Sciatic nerve (tissue), 2 donors: ENCODE measurements around the gene CNIH3. TPM values are rescaled to one million over a fixed set of nuclear protein-coding genes. Genes with fewer than 3 reads are reported as not detected.
A peak's percentile ranks its signal among the peaks of the same experiment; 100 is the strongest.

Source experiments
- ATAC-seq: fragments of 200-7000 bp; cut with Tn5 transposase; one replicate; pipeline ENCODE4 v1.9.1; 2020; ENCODE audit warnings: mild to moderate bottlenecking, moderate library complexity
- DNase-seq: peaks from one replicate; pipeline ENCODE4 v3.0.0-alpha.2; 2020; ENCODE audit warnings: low spot score
- intact Hi-C: fragments of 100-400 bp; cut with DNase I; formaldehyde crosslinking; loops from one replicate; pipeline ENCODE4 v1.14.2; 2022
- total RNA-seq: library from RNA; stranded (reverse); fragmentation: NEBNext Ultra II Directional; extraction: Animal tissue kit (Norgen Biotek cat#: 25700); gene quantifications from one replicate; pipeline ENCODE4 v1.2.1, GENCODE V29; 2021
- donor health status: DM: no; HTN: no; CAD: no.
- donor health status: DM: no; HTN: no; CAD: no.

CNIH3 gene
- total RNA-seq, 1 donor from 2014 or later, result 6.7 TPM

DNA sequence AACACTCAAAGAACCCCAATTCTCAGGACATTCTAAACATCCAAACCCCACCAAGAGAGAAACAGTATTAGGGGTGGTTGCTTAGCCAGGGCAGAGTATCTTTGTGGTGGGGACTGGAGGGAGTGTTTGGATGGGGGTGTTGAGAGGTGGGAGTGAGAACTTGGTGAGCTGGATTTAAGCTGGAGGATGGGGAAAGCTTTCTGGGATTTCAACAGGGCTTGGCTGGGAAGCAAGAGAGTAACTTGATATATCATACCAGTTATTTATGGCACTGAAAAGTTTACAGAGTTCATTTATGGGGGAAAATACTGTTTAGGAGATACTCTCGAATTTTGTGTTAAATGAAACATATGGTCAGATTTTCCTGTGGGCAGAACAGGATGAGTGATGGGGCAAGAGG is 6.8 kb upstream of the CNIH3 start:
- DNase-seq (no peak), ATAC-seq (no peak)
- intact Hi-C loops, result loop anchor here (5.0 kb wide), 1 partner anchor 377 kb away; no protein-coding TSS in a partner anchor

DNA sequence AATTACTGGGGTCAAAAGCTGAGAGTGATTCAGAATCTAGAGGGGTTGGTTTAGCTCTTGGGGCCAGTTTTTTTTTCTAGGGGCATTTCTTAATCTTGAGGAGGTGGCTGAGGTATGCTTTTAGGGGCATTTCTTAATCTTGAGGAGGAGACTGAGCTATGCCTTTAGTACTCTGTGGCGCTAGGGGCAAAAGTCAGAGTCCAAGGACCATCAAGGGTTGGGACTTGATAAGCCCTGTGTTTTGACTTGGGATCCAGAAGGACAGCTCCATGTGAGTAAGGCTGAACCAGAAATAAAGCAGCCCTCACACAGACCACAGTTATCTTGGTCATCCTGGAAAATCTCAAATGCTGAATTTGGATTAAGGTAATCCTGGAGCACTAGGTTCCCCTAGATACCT is 3.9 kb upstream of the CNIH3 start:
- DNase-seq, result no peak
- intact Hi-C loops, result no loop called here
- no peak for ATAC-seq

DNA sequence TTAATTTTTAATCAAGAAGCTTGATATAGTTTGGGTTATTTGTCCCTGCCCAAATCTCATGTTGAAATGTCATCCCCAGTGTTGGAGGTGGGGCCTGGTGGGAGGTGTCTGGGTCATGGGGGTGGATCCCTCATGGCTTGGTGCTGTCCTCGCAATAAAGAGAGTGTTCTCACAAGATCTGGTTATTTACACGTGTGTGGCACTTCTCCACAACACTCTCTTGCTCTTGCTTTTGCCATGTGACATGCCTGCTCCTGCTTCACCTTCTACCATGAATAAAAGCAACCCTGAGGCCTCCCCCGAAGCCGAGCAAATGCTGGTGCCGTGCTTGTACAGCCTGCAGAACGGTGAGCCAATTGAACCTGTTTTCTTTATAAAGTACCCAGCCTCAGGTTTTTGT is 2.6 kb upstream of the CNIH3 start:
- DNase-seq (no peak), ATAC-seq (no peak)
- intact Hi-C loops, result no loop called here

DNA sequence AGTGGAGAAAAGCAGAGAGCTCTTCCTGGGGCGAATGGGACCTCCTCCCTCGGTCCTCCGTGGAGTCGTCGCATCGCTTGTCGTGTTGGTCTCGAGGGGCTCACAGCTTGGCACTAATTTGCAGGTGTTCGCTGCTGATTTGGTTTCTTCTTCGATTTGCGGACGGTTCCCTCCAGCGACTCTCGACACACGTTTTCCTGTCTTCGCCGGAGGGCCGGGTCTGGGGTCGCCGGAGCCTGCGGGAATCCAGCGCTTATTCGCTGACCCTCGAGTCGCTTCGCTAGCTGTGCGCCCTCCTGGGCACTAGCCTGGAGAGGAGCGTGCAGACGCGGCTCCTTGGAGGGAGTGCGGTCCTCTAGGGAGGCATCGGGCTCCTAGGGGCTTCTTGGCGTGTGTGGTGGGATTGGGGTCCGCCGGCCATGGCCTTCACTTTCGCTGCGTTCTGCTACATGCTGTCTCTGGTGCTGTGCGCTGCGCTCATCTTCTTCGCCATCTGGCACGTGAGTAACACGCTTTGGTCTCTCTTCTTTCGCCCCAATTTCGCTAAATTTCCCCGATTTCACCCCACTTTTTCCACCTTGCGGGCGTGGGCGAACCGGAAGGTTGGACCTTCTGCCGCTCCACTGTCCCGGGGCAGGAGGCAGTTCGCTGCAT is 766 bp downstream of the CNIH3 start:
- intact Hi-C loops, result no loop called here

DNA sequence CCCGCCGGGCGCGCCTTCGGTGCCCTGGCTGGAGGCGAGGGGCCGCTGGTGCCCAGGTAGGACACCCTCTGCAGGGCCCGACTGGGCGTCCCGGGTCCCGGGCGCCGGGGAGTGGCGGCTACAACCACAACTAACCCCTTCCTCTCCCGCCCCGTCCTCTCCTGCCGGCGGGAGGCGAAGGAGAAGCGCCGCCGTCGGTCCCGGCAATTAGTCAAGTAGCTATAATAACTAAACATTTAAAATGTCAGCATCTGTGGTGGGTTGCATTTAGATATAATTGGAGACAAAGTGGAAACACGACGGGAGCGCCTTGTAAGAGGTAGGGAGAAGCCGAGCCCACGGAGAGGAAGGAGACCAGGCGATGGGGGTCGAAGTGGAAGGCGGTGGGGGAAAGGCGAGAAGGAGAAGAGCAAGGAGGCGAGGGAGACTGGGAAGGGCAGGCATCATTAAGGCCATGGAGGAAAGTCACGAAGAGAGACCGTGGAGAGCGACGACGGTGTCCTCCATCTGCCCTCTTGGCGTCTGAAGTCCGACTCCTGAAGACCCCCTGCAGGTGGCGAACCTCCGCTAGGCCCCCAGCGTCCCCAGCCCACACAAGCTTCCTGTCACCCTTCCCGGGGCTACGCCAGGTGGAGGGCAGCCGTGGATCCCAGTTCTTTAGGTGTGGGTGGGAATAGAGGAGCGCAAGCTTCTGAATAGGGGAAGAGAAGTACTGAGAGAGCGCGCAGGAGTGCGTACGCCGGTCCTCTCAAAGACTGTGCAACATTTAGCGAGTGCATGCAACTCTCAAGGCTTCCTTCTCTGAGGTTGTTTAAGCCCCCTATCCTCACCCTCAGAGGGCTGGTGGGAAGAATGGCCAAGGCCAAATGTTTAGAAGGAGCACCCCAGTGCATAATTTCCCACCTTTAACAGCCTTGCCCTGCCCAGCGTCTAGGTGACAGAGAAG is 1.6 kb downstream of the CNIH3 start:
- DNase-seq (no peak), ATAC-seq (no peak)
- intact Hi-C loops, result no loop called here

More for the DNA sequence above, 766 bp downstream of the CNIH3 start:
- DNase-seq (no peak), ATAC-seq (no peak)

DNA sequence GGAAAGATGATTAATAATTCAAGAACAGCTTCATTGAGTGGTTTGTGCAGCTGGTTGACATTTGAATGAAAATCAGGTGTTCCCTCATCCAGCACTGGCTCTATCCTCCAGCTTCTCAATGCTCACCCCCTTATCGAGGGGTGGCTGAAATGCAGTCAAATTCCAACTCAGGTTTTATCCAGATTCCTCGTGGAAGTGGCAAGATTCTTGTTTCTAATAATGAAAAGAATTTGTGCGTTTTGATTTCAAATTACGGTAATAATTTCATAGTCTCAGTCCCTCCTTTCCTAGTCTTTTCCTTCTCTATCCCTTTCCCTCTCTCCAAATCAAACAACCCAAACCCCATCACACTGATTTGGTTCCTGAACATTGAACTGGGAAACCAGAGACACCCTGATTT is 3.1 kb downstream of the CNIH3 start:
- intact Hi-C loops, result no loop called here
- ATAC-seq, result no peak
- no peak for DNase-seq

DNA sequence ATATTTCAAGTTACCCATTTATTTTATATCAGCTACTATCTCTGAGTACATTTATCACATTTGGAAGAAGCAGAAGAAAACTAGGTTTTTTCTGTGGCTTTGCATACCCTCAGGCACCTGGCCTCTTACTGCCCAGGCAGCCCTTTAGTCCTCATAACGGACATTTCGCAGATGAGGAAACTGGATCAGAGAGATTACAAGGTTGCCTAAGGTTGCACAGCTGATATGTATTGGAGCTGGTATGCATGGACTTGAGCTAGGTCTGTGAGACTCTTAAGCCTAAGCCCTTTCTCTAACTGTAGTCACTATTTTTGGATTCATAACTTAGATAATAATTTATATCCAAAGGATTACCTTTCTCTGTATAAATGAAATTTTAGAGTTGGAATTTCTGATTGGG is 4.0 kb downstream of the CNIH3 start:
- ATAC-seq (no peak), DNase-seq (no peak)
- intact Hi-C loops, result no loop called here

DNA sequence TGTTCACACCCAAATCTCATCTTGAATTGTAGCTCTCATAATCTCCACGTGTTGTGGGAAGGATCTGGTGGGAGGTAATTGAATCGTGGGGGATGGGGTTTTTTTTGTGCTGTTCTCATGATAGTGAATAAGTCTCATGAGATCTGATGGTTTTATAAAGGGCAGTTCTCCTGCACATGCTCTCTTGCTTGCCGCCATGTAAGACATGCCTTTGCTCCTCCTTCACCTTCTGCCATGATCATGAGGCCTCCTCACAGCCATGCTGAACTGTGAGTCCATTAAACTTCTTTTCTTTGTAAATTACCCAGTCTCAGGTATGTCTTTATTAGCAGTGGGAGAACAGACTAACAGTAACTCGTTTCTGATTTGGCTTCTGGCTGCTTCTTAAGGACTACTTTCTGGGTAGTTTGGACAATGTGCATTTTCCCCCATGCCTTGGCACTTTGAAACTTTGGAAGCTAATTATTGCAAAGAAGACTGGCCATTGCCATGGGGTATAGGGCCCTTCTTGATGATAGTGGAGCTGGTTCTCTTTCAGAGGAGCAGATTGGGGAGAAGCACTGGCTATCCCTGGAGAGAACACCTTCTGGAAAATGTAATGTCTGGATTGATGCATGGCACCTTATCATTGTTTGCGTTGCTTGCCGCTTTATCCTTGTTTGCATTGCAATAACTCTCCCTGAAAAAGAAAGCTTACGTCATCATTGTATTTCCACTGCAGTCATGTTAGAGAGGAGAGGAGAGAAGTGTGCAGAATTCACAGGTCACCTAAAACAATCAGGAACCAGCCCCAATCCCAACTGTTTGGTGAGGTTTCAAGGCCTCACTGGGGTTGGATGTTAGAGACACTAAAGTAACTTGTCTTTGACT is 5.9 kb downstream of the CNIH3 start:
- ATAC-seq, result no peak
- intact Hi-C loops, result no loop called here
- no peak for DNase-seq

DNA sequence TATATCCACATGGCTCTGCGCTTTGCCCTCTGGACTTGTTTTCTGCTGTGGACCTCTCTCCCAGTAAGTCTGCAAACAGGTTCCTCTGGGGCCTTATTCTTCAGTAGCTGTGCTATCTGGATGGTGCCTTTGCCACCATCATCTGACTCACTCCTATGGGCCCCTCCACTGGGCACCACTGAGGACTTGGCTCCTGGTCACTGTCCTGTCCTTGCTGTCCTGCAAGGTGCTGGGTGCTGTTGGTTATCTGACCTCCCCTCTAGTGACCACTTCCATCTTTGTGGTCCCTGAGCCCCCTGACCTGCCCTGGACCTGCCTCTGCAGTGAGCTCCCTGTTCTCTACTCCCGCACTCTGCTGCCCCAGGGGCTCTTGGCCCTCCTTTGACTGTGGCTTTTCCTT is 6.7 kb downstream of the CNIH3 start:
- intact Hi-C loops, result no loop called here
- no peak for DNase-seq
- ATAC-seq, result no peak

DNA sequence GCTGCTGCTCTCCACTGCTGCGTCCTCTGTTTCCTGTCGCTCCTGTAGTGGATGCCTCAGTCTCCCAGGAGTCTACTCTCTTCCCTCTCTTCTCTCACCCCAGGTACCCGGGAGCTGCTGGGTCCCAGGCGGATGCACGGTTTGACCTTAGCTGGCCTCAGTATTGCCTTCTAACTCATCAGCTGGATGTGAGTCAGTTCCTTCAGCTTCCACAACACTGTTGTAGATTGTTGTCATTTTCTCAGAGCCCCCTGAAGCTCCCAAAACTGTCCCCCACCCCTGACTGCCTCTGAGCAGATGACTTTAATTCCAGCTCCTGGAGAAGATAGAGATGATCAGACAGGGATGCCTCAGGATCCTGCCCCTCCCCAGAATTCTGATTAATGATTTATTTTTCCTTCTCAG is 7.2 kb downstream of the CNIH3 start:
- no peak for ATAC-seq
- intact Hi-C loops, result no loop called here
- DNase-seq, result no peak

DNA sequence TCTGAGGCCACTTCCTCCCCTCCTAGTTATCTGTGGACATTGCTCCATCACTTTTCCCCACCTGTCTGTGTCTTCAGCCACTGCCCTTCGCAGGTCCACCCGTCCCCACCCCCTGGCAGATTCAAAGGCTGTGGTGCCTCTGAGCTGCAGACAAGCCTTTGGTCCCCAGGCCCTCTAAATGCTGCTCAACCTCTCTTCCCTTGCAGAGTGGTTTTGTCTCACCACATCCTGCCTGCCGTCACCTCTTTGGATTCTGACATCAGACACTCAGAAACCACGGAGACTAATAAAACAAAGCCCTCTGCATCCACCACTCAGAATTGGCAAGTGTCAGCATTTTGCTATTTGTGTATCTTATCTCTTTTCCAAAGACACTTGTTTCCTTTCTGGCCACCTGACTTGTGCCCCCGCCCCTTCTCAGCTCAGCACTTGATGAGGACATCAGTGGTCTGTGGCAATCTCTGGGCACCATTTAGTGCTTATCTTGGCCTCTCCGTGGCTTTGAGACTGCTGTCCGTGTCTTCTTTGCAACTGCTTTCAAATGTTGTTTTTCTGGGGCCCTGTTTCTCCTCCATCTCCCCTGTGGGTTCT is 7.7 kb downstream of the CNIH3 start:
- DNase-seq, result no peak
- ATAC-seq, result peak; percentile 46
- intact Hi-C loops, result no loop called here

DNA sequence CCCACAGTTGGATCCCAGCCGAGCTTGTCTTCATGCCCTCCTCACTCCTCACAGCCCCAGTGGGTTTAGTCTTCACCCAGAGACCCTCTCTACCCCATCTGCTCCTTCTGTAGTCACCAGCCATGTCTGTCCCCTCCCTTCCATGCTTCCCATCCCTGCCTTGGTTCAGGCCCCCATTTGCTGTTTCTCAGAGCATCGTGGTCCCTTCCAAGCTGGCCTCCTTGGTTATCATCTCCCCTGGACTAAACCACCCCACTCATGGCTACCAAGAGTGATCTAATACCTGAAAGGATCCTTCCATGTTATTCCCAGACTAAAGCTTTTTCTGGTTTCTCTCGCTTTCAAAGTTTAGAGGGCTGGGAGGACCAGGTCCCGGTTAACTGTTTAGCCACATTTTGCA is 8.3 kb downstream of the CNIH3 start:
- intact Hi-C loops, result no loop called here
- DNase-seq, result no peak
- ATAC-seq, result no peak

DNA sequence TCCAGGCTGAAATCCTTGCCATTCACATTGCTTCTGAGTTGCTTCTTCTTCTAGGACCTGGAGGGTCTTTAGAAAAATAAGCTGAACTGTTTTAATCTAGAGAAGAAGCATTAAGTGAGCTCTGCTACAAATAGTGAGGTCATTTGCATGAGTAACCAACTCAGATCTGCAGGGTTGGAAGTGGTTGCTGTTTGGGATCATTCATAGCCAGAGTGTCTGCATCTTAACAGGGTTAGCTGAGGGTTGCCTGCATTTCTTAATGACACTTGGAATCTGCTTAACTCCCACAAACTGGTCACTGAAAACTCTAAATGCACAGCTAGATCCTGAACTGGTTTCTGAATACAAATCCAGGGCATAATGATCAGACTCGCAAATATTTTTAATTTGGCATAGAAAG is 9.9 kb downstream of the CNIH3 start:
- ATAC-seq (no peak), DNase-seq (no peak)
- intact Hi-C loops, result no loop called here

DNA sequence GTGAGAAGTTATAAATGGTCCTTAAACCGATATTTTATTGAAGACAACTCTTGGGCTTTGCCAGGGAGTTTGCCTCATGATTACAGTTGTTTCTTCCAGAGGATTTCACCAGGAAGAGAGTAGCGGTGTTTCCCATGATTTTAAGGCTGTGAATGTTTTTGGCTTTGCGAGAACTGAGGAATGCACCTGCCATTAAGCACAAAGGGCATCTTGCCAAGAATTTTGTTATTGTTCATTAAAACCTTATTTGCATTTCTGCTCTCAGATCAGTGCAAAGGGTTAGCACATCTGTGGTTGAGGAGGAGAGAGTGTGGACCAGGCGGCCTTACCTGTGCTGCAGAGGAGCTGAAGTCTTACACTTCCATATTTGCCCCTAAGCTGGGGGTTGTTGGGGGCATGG is 13.8 kb downstream of the CNIH3 start:
- DNase-seq (no peak), ATAC-seq (no peak)
- intact Hi-C loops, result no loop called here

DNA sequence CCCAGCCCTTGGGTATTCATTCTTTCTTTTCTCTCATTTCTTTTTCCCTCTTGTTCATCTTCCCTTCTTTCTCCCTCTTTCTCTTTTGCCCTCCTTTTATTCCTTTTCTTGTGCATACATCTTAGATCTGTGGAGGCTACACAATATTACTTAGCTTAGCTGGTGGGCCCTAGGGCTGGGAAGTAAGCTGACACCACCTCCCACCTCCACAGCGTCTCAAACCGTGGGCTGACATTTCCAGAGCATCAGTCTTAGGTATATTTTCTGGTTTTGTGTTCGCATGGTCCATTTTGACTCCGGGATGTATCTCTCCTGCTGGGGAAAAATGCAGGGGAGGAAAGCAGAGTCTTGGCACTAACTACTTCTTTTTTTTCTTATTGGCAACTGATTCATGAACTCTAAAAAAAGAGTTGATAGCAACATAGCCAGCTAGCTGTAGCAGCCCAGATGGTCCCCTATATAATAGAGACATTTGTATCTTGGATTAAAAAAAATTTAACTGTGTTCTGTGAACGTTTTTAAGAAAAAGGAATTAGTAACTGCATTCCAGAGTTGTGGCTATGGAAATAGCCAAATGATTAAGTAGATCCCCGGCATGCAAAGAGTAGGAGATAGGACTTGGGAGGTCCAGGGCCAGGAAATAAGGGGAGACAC is 15.5 kb downstream of the CNIH3 start:
- ATAC-seq (no peak), DNase-seq (no peak)
- intact Hi-C loops, result no loop called here

DNA sequence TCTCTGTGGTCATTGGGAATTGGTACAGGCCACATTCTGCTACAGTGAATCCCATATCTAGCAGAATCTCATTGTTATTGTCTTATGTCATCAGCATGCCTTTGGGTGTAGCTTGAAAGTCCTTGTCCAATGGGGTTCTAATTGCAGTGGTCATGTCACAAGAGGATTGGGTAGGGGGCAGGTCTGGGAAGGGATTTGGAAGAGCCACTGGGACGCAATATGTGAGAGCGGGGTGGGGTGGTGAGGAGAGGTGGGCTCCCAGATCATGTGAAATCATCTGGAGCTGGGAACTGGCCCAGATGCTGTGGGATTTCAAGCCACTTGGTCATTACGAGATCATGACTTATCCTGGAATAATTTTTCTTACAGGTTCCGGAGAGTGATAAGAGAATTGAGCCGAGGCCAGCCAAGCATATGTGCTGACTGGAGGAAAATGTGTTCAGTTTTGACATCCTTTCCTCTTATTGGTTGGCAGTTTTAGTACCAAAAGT is 16.3 kb downstream of the CNIH3 start:
- DNase-seq, result no peak
- intact Hi-C loops, result no loop called here
- ATAC-seq, result no peak

DNA sequence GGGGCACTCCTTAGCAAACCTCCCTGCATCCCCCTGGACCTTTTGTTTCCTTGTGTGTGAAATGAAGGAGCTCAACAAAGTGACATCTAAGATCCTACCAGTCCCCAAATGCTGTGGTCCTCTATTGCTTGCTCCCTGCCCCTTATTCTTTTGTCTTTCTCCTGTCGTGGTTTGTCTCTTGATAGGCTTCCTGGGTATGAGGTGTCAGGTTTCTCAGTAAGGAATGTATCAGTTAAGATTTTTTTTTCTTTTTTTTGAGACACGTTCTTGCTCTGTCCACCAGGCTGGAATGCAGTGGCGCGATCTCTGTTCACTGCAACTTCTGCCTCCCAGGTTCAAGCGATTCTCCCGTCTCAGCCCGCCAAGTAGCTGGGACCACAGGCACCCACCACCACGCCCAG is 16.8 kb downstream of the CNIH3 start:
- ATAC-seq (no peak), DNase-seq (no peak)
- intact Hi-C loops, result no loop called here

DNA sequence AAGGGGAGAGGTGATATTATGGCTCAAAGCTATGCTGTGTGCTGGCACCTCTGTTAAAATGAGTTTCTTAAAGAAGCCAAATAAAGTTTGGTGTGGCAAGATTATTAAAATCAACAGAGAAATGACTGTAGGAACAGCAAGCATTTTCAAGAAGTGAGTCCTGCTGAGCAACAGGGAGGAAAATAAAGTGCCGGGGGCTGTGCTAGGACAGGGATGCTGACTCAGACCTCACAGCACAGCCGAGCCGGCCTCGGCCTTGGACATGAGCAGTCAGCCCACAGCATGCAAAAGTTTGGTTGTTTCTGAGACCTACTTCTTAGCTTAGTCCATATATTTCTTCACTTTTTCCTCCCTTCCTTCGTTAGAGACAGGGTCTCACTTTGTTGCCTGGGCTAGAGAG is 19.2 kb downstream of the CNIH3 start:
- DNase-seq (no peak), ATAC-seq (no peak)
- intact Hi-C loops, result no loop called here

DNA sequence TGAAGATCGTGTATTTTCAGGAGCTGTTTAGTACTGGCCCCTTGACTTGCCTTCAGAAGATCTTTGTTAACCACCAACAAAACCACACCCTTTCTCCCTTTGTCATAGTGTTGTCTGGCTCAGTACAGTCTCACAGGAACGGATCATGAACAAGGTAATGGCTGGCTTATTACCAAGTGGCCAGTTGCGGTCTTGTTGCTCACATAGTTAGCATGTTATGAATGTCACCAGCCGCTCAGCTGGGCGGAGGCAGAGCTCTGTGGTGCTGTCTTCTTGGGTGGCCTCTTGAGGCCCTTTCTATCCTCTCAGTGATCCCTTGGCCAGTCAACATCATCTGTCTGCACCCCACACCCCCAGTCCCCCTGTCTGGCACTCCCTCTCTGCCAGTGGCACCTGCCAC is 21.4 kb downstream of the CNIH3 start:
- no peak for DNase-seq
- ATAC-seq, result no peak
- intact Hi-C loops, result no loop called here
